Neural cell (in vitro differentiated cells): ENCODE measurements around the gene RYR3. TPM values are rescaled to one million over a fixed set of nuclear protein-coding genes. Genes with fewer than 3 reads are reported as not detected.

Source experiments
- H2AFZ ChIP-seq: fragments of 200-600, 300-800 bp; sonication (generic), shearing (Covaris generic); 2 replicates; pipeline ENCODE4 v1.6.0; 2014; ENCODE audit warnings: low read depth, mild to moderate bottlenecking, antibody characterized with exemption, low read length, moderate library complexity
- H3F3A ChIP-seq: fragments of 200-600 bp; shearing (Covaris generic); 2 replicates; pipeline ENCODE4 v1.6.1; 2016; ENCODE audit warnings: mild to moderate bottlenecking, moderate library complexity, mixed read lengths, antibody characterized with exemption, low read length; ENCODE audit not compliant: insufficient read depth, poor library complexity, severe bottlenecking
- H3K27ac ChIP-seq: fragments of 200-600, 300-800 bp; sonication (generic), shearing (Covaris generic); 2 replicates; pipeline ENCODE4 v1.5.1; 2014; ENCODE audit warnings: mild to moderate bottlenecking, low read length, moderate library complexity
- H3K27me3 ChIP-seq: fragments of 300-800, 200-600 bp; sonication (generic), shearing (Covaris generic); 2 replicates; pipeline ENCODE4 v1.6.0; 2014; ENCODE audit warnings: mild to moderate bottlenecking, low read depth, low read length, moderate library complexity; ENCODE audit not compliant: insufficient read depth
- H3K36me3 ChIP-seq: fragments of 300-800, 200-600 bp; sonication (generic), shearing (Covaris generic); 2 replicates; pipeline ENCODE4 v1.5.1; 2014; ENCODE audit warnings: mild to moderate bottlenecking, antibody characterized with exemption, low read length, moderate library complexity; ENCODE audit not compliant: insufficient read depth
- H3K4me2 ChIP-seq: fragments of 300-800, 200-600 bp; sonication (generic), shearing (Covaris generic); 2 replicates; pipeline ENCODE4 v1.6.0; 2014; ENCODE audit warnings: mild to moderate bottlenecking, low read length
- H3K4me3 ChIP-seq: fragments of 300-800, 200-600 bp; sonication (generic), shearing (Covaris generic); 2 replicates; pipeline ENCODE4 v1.5.1; 2014; ENCODE audit warnings: mild to moderate bottlenecking, low read length, moderate library complexity
- H3K79me2 ChIP-seq: fragments of 200-600 bp; shearing (Covaris generic); replicated peaks from 2 replicates; pipeline ENCODE4 v1.6.0; 2014; ENCODE audit warnings: mild to moderate bottlenecking, low read length, moderate library complexity; ENCODE audit not compliant: insufficient read depth
- H3K9ac ChIP-seq: fragments of 300-800, 200-600 bp; sonication (generic), shearing (Covaris generic); 2 replicates; pipeline ENCODE4 v1.6.1; 2016; ENCODE audit warnings: mild to moderate bottlenecking, low read length, mixed read lengths
- H3K9me2 ChIP-seq: fragments of 200-600 bp; shearing (Covaris generic); 2 replicates; pipeline ENCODE4 v1.6.1; 2016; ENCODE audit warnings: mild to moderate bottlenecking, low read length, mixed read lengths; ENCODE audit not compliant: insufficient read depth
- H3K9me3 ChIP-seq: fragments of 200-600, 300-800 bp; sonication (generic), shearing (Covaris generic); 2 replicates; pipeline ENCODE4 v1.6.1; 2016; ENCODE audit warnings: mild to moderate bottlenecking, mixed run types, low read length, moderate library complexity, mixed read lengths
- H4K20me1 ChIP-seq: fragments of 200-600 bp; shearing (Covaris generic); 2 replicates; pipeline ENCODE4 v1.6.1; 2016; ENCODE audit warnings: mild to moderate bottlenecking, mixed run types; ENCODE audit not compliant: insufficient read depth
- CTCF ChIP-seq: fragments of 450-650 bp; IDR thresholded peaks from 2 replicates; pipeline ENCODE4 v1.5.1; 2014; ENCODE audit warnings: antibody characterized with exemption, mild to moderate bottlenecking, moderate library complexity; ENCODE audit not compliant: poor library complexity, severe bottlenecking
- EP300 ChIP-seq: fragments of 450-650 bp; conservative IDR thresholded peaks from 2 replicates; pipeline ENCODE4 v1.6.1; 2014; ENCODE audit warnings: antibody characterized with exemption, mild to moderate bottlenecking, moderate library complexity; ENCODE audit not compliant: poor library complexity, severe bottlenecking
- EZH2 ChIP-seq: fragments of 200-600, 300-800 bp; shearing (Covaris generic), sonication (generic); IDR thresholded peaks from 2 replicates; pipeline ENCODE4 v1.6.1; 2014; ENCODE audit warnings: antibody characterized with exemption, low read length, borderline replicate concordance, mild to moderate bottlenecking; ENCODE audit not compliant: insufficient read depth, poor library complexity, severe bottlenecking
- MXI1 ChIP-seq: fragments of 450-650 bp; conservative IDR thresholded peaks from 2 replicates; pipeline ENCODE4 v1.6.1; 2014; ENCODE audit warnings: antibody characterized with exemption, mild to moderate bottlenecking; ENCODE audit not compliant: poor library complexity, severe bottlenecking
- POLR2AphosphoS5 ChIP-seq: IDR thresholded peaks from 2 replicates; pipeline ENCODE4 v1.6.1; 2012
- RAD21 ChIP-seq: fragments of 450-650 bp; conservative IDR thresholded peaks from 2 replicates; pipeline ENCODE4 v1.6.1; 2014; ENCODE audit warnings: antibody characterized with exemption, mild to moderate bottlenecking, moderate library complexity
- REST ChIP-seq: IDR thresholded peaks from 2 replicates; pipeline ENCODE4 v1.6.1; 2012; ENCODE audit warnings: borderline replicate concordance
- SMC3 ChIP-seq: fragments of 450-650 bp; conservative IDR thresholded peaks from 2 replicates; pipeline ENCODE4 v1.6.1; 2014; ENCODE audit warnings: antibody characterized with exemption, mild to moderate bottlenecking, moderate library complexity; ENCODE audit not compliant: poor library complexity
- TAF1 ChIP-seq: IDR thresholded peaks from 2 replicates; pipeline ENCODE4 v1.6.1; 2012; ENCODE audit warnings: low read depth
- polyA plus RNA-seq: library from polyadenylated mRNA; depleted of rRNA; stranded (reverse); fragments of >200 nt; gene quantifications from 2 replicates; pipeline ENCODE4 v1.2.3, GENCODE V29; 2014

Gene RYR3
- polyA plus RNA-seq, 1 donor from 2014 or later = 12.6 TPM

GRCh38 chr15:33701304-33701696 lies 390.5 kb downstream of the RYR3 start:
- H3K9me2 ChIP-seq = no peaks in the 10 kb centered on the region
- H3K4me3 ChIP-seq = no peak overlapping the region
- H3K36me3 ChIP-seq = no peaks in the 10 kb centered on the region
- no peaks in the 10 kb centered on the region for H3K79me2 ChIP-seq
- no peaks in the 10 kb centered on the region for H3K27me3 ChIP-seq
- no peak for TF ChIP-seq POLR2AphosphoS5
- no peak for TF ChIP-seq TAF1
- TF ChIP-seq MXI1 = no peak
- no peak for TF ChIP-seq REST
- no peak for TF ChIP-seq SMC3
- no peak for TF ChIP-seq CTCF
- TF ChIP-seq EZH2 = no peak
- TF ChIP-seq EP300 = no peak
- TF ChIP-seq RAD21 = no peak
- no peak overlapping the region for H2AFZ ChIP-seq
- H3K4me2 ChIP-seq = no peak overlapping the region
- H3K9ac ChIP-seq = no peak overlapping the region
- no peaks in the 10 kb centered on the region for H3F3A ChIP-seq
- no peaks in the 10 kb centered on the region for H4K20me1 ChIP-seq
- no peaks in the 10 kb centered on the region for H3K9me3 ChIP-seq
- no peak overlapping the region for H3K27ac ChIP-seq

GRCh38 chr15:33706173-33706572 lies 395.4 kb downstream of the RYR3 start:
- H3K27ac ChIP-seq = no peak overlapping the region
- no peak overlapping the region for H3K9ac ChIP-seq
- TF ChIP-seq POLR2AphosphoS5 = no peak
- no peak for TF ChIP-seq EZH2
- no peak for TF ChIP-seq RAD21
- no peak for TF ChIP-seq TAF1
- TF ChIP-seq MXI1 = no peak
- TF ChIP-seq REST = no peak
- no peak for TF ChIP-seq CTCF
- TF ChIP-seq EP300 = no peak
- no peak for TF ChIP-seq SMC3
- no peak overlapping the region for H3K4me3 ChIP-seq
- no peaks in the 10 kb centered on the region for H4K20me1 ChIP-seq
- H3K79me2 ChIP-seq = no peaks in the 10 kb centered on the region
- H3K9me3 ChIP-seq = peaks cover 7% of the 10 kb centered on the region
- H2AFZ ChIP-seq = no peak overlapping the region
- no peaks in the 10 kb centered on the region for H3K36me3 ChIP-seq
- no peak overlapping the region for H3K4me2 ChIP-seq
- H3F3A ChIP-seq = no peaks in the 10 kb centered on the region
- no peaks in the 10 kb centered on the region for H3K9me2 ChIP-seq
- H3K27me3 ChIP-seq = no peaks in the 10 kb centered on the region
